GM12878 (cell line): Measurements from ENCODE around the gene FHL3. TPM values are rescaled to one million over a fixed set of nuclear protein-coding genes. Genes with fewer than 3 reads are reported as not detected.

Experiments
- ATAC-seq: fragments of 200-7000 bp; cut with Tn5 transposase; 3 replicates; pipeline ENCODE4 v1.9.1; 2020; ENCODE audit warnings: mild to moderate bottlenecking, moderate library complexity
- BruUV-seq: library from RNA; stranded (reverse); fragments of 400-500 nt; replicated peaks from 2 replicates; lab custom pipeline; 2021; lab: Mats Ljungman, UMichigan
- CTCF ChIA-PET: fragments of 300-600 bp; sonication (Branson Sonifier 250); formaldehyde crosslinking; extraction: SDS; loops from one replicate; lab custom pipeline; 2021; ENCODE audit warnings: inconsistent platforms; lab: Yijun Ruan, JAX
- POLR2A ChIA-PET: fragments of 350-600 bp; formaldehyde crosslinking; extraction: SDS; loops from one replicate; lab custom pipeline; 2021; ENCODE audit warnings: inconsistent platforms; lab: Charles Lee
- RAD21 ChIA-PET: fragments of 300-600 bp; sonication (Branson Sonifier 250); formaldehyde crosslinking; loops from one replicate; lab custom pipeline; 2023; ENCODE audit warnings: antibody characterized with exemption; ENCODE audit not compliant: unreplicated experiment; lab: Charles Lee
- SMC1A ChIA-PET: fragments of 300-600 bp; sonication (Branson Sonifier 250); formaldehyde crosslinking; loops from one replicate; lab custom pipeline; 2023; ENCODE audit not compliant: unreplicated experiment, uncharacterized antibody; lab: Charles Lee
- DNase-seq: peaks from one replicate; pipeline ENCODE4 v3.0.0-alpha.2; 2011; ENCODE audit warnings: low read depth, low spot score
- FAIRE-seq: peaks from 3 replicates; lab custom pipeline; 2011; peaks lifted over from hg19 to GRCh38; lab: Jason Lieb, UNC
- H2AFZ ChIP-seq: 2 replicates; pipeline ENCODE4 v1.6.0; 2011; ENCODE audit warnings: low read depth, low read length, control low read depth; ENCODE audit not compliant: control insufficient read depth
- H3K27ac ChIP-seq: 2 replicates; pipeline ENCODE4 v1.5.1; 2011; ENCODE audit warnings: control low read depth; ENCODE audit not compliant: control insufficient read depth, insufficient read depth
- H3K27me3 ChIP-seq, 2 experiments: replicated peaks in 1 of 2; 2 replicates each; pipeline versions ENCODE4 v1.6.0 to v1.6.1; 2011; ENCODE audit warnings: low read length in 1 of 2; ENCODE audit not compliant: control insufficient read depth in 2 of 2, insufficient read depth in 2 of 2
- H3K36me3 ChIP-seq, 2 experiments: 2 replicates each; pipeline ENCODE4 v1.5.1; 2011; ENCODE audit warnings: low read length in 1 of 2; ENCODE audit not compliant: control insufficient read depth in 2 of 2, insufficient read depth in 2 of 2
- H3K4me1 ChIP-seq: 2 replicates; pipeline ENCODE4 v1.6.1; 2011; ENCODE audit warnings: mild to moderate bottlenecking, low read length, moderate library complexity, mixed read lengths; ENCODE audit not compliant: control insufficient read depth, insufficient read depth
- H3K4me2 ChIP-seq: 2 replicates; pipeline ENCODE4 v1.6.0; 2011; ENCODE audit warnings: control low read depth; ENCODE audit not compliant: control insufficient read depth, insufficient read depth
- H3K4me3 ChIP-seq: fragments of 200-600 bp; sonication (generic); 2 replicates; pipeline ENCODE4 v1.5.1; 2016
- H3K79me2 ChIP-seq: 2 replicates; pipeline ENCODE4 v1.6.0; 2011; ENCODE audit warnings: low read length; ENCODE audit not compliant: control insufficient read depth, insufficient read depth
- H3K9ac ChIP-seq: 2 replicates; pipeline ENCODE4 v1.8.0; 2011; ENCODE audit warnings: low read length, control low read depth, mixed read lengths; ENCODE audit not compliant: control insufficient read depth, insufficient read depth
- H3K9me3 ChIP-seq: replicated peaks from 3 replicates; pipeline ENCODE4 v1.5.1; 2011; ENCODE audit warnings: mild to moderate bottlenecking, low read length; ENCODE audit not compliant: control insufficient read depth, insufficient read depth
- H4K20me1 ChIP-seq: 2 replicates; pipeline ENCODE4 v1.6.0; 2011; ENCODE audit not compliant: control insufficient read depth, insufficient read depth
- BHLHE40 ChIP-seq, 2 experiments: fragments of 450-650 bp in 1 of 2; IDR thresholded peaks; 2 replicates each; pipeline ENCODE4 v1.6.1; 2011 to 2017; ENCODE audit warnings: low read depth in 2 of 2, borderline replicate concordance in 1 of 2, improper control_type of control experiment in 1 of 2, low read length in 1 of 2, mild to moderate bottlenecking in 1 of 2
- CREB1 ChIP-seq: IDR thresholded peaks from 2 replicates; pipeline ENCODE4 v1.6.1; 2012; ENCODE audit warnings: low read depth, mild to moderate bottlenecking, inconsistent platforms
- EED ChIP-seq: sonication (generic); IDR thresholded peaks from 2 replicates; pipeline ENCODE4 v1.6.1; 2016; ENCODE audit warnings: antibody characterized with exemption, low read depth
- EGR1 ChIP-seq, 2 experiments: IDR thresholded peaks; 1 replicate in 1 of 2; 2 replicates in 1 of 2; pipeline ENCODE4 v1.6.1; 2011 to 2012; ENCODE audit warnings: low read depth in 2 of 2, low read length in 2 of 2, borderline replicate concordance in 1 of 2, mild to moderate bottlenecking in 1 of 2, moderate library complexity in 1 of 2
- HCFC1 ChIP-seq: fragments of 150-350 bp; IDR thresholded peaks from 2 replicates; pipeline ENCODE4 v1.6.1; 2014; ENCODE audit warnings: low read length
- PAX5 ChIP-seq: IDR thresholded peaks from 2 replicates; pipeline ENCODE4 v1.6.1; 2011; ENCODE audit warnings: low read depth, low read length, borderline replicate concordance
- PAX8 ChIP-seq: fragments of 450-650 bp; IDR thresholded peaks from 2 replicates; pipeline ENCODE4 v1.6.1; 2017; ENCODE audit warnings: mild to moderate bottlenecking, moderate library complexity
- POLR2AphosphoS2 ChIP-seq: IDR thresholded peaks from 2 replicates; pipeline ENCODE4 v1.6.1; 2011; ENCODE audit warnings: low read depth, mild to moderate bottlenecking, low read length, improper control_type of control experiment, moderate library complexity
- TCF7 ChIP-seq: IDR thresholded peaks from 2 replicates; pipeline ENCODE4 v1.6.1; 2014; ENCODE audit warnings: antibody characterized with exemption, borderline replicate concordance
- YY1 ChIP-seq: IDR thresholded peaks from 2 replicates; pipeline ENCODE4 v1.6.1; 2011; ENCODE audit warnings: low read depth, mild to moderate bottlenecking, low read length
- WGBS: methylation state at CpG from one replicate; pipeline ENCODE4 v1.1.6; 2016; ENCODE audit warnings: low lambda C conversion rate; ENCODE audit not compliant: insufficient replicate concordance, insufficient coverage; ENCODE audit errors: missing lambda C conversion rate; 5-methylcytosine and 5-hydroxymethylcytosine counted together
- in situ Hi-C: fragments of 300-500 bp; cut with MboI; formaldehyde crosslinking; loops from 9 replicates; pipeline ENCODE4 v1.14.3; 2018; ENCODE audit warnings: mixed read lengths
- intact Hi-C: fragments of 100-400 bp; cut with micrococcal nuclease; formaldehyde crosslinking; loops from one replicate; pipeline ENCODE4 v1.14.2; 2022; ENCODE audit not compliant: unreplicated experiment
- polyA plus RNA-seq, 11 experiments: library from polyadenylated mRNA; depleted of rRNA in 4 of 11; unstranded in 6 of 11; stranded (reverse) in 5 of 11; fragments of >200 nt; fragmentation: Nextera tagmentation in 4 of 11; fragmentation: Illumina TruSeq in 1 of 11; extraction: Ambion mirVana in 4 of 11; extraction: Trizol in 1 of 11; gene quantifications; 1 replicate in 1 of 11; 2 replicates in 10 of 11; pipeline versions ENCODE4 v1.2.1 to v1.2.3, GENCODE V29; 2011 to 2016; ENCODE audit warnings: inconsistent platforms in 2 of 11, missing spikeins in 2 of 11, low read depth in 1 of 11
- total RNA-seq, 4 experiments: library from RNA; depleted of rRNA in 3 of 4; stranded (reverse); fragments of >200 nt in 3 of 4; fragmentation: Illumina TruSeq in 1 of 4; extraction: Trizol in 1 of 4; gene quantifications; 2 replicates each; pipeline versions ENCODE4 v1.2.1 to v1.2.3, GENCODE V29; 2013 to 2021
- TF ChIP-seq, protein P1 (sequence below): fragments of 450-650 bp; IDR thresholded peaks from 2 replicates; pipeline ENCODE4 v1.6.1; 2014; ENCODE audit warnings: mild to moderate bottlenecking
- TF ChIP-seq, protein P2 (sequence below): fragments of 450-650 bp; IDR thresholded peaks from 2 replicates; pipeline ENCODE4 v1.6.1; 2017; ENCODE audit warnings: mild to moderate bottlenecking, low read depth, inconsistent platforms; ENCODE audit not compliant: poor library complexity, severe bottlenecking

Gene FHL3
- total and polyA plus RNA-seq, 10 of the 15 experiments (the other 5 are each of a cell fraction or from before 2014, with no cell fraction given) = 0.26 to 13.9 (median 7.9) TPM

DNA sequence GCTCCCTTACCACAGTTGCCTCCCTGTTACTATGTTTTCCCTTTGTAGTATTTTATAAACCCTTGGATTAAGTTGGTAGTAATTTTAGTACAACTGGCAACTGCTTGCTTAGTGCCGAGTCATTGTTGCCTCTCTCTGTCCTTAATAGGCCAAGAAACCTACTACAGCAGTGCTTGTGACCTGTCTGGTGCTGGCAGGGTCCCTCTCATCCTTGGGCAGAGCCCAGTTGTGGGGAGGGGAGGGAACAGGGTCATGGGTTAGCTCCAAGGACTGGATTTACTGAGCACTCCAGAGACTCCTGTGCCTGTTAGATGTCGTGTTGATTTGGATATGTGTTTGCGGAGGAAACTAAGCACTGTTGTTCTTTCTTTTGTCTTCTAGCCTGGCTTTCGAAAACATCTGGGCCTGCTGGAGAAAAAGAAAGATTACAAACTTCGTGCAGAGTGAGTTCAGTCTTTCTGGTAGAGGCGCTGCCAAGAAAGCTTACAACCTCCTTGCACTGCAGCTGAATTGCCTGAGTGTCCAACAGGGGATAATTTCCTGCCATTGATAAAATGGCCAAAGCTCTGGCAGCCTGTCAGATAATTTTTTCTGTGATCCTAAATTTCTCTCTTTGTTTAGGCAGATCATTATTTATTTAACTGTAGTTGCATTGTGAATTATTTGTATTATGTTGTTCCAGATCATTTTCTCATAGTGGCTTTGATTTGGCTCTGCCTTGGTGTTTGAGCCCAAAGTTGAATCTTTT, 10.8 kb upstream of the FHL3 start (continued):
- no peak for TF ChIP-seq HCFC1

DNA sequence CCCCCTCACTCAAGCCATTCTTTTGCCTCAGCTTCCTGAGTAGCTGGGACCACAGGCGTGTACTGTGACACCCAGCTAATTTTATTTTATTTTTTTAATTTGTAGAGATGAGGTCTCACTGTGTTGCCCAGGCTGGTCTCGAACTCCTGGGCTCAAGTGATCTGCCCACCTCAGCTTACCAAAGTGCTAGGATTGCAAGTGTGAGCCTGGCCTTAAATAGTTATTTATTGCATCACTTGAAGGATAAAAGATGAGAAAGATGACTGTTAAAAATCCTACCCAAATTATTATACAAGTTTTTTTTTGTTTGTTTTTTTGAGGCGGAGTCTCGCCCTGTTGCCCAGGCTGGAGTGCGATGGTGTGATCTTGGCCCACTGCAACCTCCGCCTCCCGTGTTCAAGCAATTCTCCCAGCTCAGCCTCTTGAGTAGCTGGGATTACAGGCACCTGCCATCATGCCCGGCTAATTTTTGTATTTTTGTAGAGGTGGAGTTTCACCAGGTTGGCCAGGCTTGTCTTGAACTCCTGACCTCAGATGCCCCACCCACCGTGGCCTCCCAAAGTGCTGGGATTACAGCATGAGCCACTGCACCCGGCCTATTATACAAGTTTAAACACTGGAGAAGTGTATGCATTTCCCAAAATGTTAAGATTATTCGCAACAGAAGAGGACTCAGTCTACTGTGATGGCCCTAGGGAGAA, 9.6 kb upstream of the FHL3 start:
- in situ Hi-C loops (no loop called here), intact Hi-C loops (no loop called here)
- SMC1A ChIA-PET = interaction anchor here (0.6 to 1.4 kb wide), 11 partner anchors 10 to 842 kb away, joined by 3 to 6 read pairs (median 3); no protein-coding TSS in a partner anchor
- Histone ChIP-seq H3K4me1 (peaks cover 3% of the 10 kb centered on the region; the same call in 1 of the 2 replicates), H3K79me2 (peaks cover 29% of the 10 kb centered on the region), H2AFZ (no peak overlapping the region), H3K27ac (no peak overlapping the region), H3K36me3 (peaks cover 0 to 7% of the 10 kb centered on the region in 2 experiments; a peak in 1 of 4 replicates), H3K4me2 (peak overlapping the region; percentile 89; the same call in 1 of the 2 replicates), H3K9ac (peak overlapping the region; percentile 7; the same call in 1 of the 2 replicates), H3K27me3 (no peaks in the 10 kb centered on the region), H3K9me3 (no peaks in the 10 kb centered on the region), H4K20me1 (no peaks in the 10 kb centered on the region), H3K4me3 (no peak overlapping the region)
- no TSS peak for BruUV-seq
- WGBS = 90% methylated on average over 11 of the region's 11 CpGs
- RAD21 ChIA-PET = interaction anchor here (1.0 to 1.1 kb wide), 2 partner anchors 13 to 24 kb away, joined by 3 to 5 read pairs; no protein-coding TSS in a partner anchor
- DNase-seq = no peak
- POLR2A ChIA-PET = interaction anchor here (0.6 kb wide), 1 partner anchor 8 kb away, joined by 3 read pairs; no protein-coding TSS in a partner anchor
- FAIRE-seq = no peak
- TF ChIP-seq, protein P1, sequence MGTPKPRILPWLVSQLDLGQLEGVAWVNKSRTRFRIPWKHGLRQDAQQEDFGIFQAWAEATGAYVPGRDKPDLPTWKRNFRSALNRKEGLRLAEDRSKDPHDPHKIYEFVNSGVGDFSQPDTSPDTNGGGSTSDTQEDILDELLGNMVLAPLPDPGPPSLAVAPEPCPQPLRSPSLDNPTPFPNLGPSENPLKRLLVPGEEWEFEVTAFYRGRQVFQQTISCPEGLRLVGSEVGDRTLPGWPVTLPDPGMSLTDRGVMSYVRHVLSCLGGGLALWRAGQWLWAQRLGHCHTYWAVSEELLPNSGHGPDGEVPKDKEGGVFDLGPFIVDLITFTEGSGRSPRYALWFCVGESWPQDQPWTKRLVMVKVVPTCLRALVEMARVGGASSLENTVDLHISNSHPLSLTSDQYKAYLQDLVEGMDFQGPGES = no peak
- TF ChIP-seq YY1 = no peak
- TF ChIP-seq, protein P2, sequence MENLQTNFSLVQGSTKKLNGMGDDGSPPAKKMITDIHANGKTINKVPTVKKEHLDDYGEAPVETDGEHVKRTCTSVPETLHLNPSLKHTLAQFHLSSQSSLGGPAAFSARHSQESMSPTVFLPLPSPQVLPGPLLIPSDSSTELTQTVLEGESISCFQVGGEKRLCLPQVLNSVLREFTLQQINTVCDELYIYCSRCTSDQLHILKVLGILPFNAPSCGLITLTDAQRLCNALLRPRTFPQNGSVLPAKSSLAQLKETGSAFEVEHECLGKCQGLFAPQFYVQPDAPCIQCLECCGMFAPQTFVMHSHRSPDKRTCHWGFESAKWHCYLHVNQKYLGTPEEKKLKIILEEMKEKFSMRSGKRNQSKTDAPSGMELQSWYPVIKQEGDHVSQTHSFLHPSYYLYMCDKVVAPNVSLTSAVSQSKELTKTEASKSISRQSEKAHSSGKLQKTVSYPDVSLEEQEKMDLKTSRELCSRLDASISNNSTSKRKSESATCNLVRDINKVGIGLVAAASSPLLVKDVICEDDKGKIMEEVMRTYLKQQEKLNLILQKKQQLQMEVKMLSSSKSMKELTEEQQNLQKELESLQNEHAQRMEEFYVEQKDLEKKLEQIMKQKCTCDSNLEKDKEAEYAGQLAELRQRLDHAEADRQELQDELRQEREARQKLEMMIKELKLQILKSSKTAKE = no peak
- no peak for TF ChIP-seq POLR2AphosphoS2
- TF ChIP-seq PAX5 = no peak
- no peak for TF ChIP-seq EED
- no peak for TF ChIP-seq PAX8
- no peak for TF ChIP-seq BHLHE40 (IDR thresholded peaks at IDR 0.05; ENCODE audit: borderline replicate concordance in 1 of 2, low read depth in 2 of 2, low read length in 1 of 2)
- TF ChIP-seq CREB1 = no peak
- no peak for TF ChIP-seq TCF7
- no peak for TF ChIP-seq EGR1 (IDR thresholded peaks at IDR 0.05; ENCODE audit: borderline replicate concordance in 1 of 2, low read depth in 2 of 2, low read length in 2 of 2)
- ATAC-seq = no peak
- CTCF ChIA-PET = interaction anchor here (0.7 to 5.0 kb wide), 6 partner anchors 12 to 155 kb away, joined by 3 to 32 read pairs (median 4); partner anchors contain the start of genes MTF1 and SF3A3
